Fibroblast of skin of left quadriceps (primary cell): ENCODE results near the gene IL1B.
"Not testable (repeated sequence)": the region's sequence is repeated elsewhere in the genome, so short reads cannot be mapped to it uniquely, and the experiment has no call there.

Experiments
- DNase-seq, 2 experiments: peaks; one replicate each; pipeline ENCODE4 v3.0.0-alpha.2; 2013; ENCODE audit warnings: low read depth in 2 of 2

Gene IL1B

DNA sequence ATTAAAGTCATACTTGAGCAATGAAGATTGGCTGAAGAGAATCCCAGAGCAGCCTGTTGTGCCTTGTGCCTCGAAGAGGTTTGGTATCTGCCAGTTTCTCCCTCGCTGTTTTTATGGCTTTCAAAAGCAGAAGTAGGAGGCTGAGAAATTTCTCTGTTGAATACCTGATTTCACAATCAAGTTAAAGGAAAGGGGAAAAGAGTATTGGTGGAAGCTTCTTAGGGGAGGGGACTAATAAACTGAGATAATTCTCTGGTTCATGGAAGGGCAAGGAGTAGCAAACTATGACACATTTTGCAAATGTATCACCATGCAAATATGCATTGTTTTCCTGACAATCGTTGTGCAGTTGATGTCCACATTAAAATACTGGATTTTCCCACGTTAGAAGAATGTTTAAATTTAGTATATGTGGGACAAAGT lies at the start of gene IL1B:
Gene IL1B, minus strand, starts transcription at position 85 of the 423 bp plus-strand sequence. CDS start 550 bp downstream, outside the sequence.
- DNase-seq, result peak; percentile 57 to 63

GRCh38 chr2:112886291-112886690 lies 49.7 kb upstream of the IL1B start:
- no peak for DNase-seq

- no peak for DNase-seq
Measured at GRCh38 chr2:112885506-112885902, 48.9 kb upstream of the IL1B start.

- DNase-seq, result no peak
Measured at GRCh38 chr2:112884869-112885505, 48.4 kb upstream of the IL1B start.

DNA sequence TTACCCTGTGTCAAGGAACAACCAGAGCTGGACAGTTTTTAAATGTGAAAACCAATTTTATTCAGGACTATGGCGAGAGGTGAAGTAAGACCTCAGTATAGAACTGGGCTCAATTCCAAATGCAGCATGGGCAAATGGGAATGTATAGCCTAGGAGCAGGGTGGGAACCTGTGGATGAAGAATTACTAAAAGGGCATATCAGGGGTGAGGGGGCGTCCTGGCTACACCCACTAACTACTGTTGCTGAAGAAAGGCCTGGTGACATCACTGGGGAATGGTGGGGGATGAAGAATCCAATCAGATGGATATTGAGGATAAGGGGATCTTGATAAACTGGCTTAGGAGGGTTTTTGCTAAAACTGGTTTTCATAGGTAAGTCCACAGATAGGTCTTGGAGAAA lies 47.1 kb upstream of the IL1B start:
- no peak for DNase-seq

GRCh38 chr2:112881217-112881985 lies 44.8 kb upstream of the IL1B start:
- DNase-seq, result peak; percentile 34 to 39

DNA sequence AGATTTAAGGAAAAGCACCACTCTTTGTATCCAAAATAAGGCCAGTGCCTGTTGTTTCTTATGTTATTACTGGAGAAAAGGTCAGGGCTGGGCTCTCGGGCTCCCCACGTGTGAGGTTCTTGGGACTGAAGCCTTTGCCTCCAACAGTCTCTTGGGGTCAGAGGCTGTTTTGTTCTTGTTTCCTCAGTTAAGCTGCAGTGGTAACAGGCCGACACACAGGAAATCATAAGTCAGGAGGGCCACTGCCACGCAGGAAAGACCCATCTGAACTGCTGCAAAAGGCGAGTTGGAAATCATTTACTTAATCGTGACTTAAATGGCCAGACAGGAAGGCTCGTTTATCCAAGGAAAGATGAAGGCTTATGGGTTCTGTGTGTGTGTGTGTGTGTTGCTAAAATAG lies 44.1 kb upstream of the IL1B start:
- no peak for DNase-seq

GRCh38 chr2:112880091-112880531 lies 43.5 kb upstream of the IL1B start:
- DNase-seq, result no peak

DNA sequence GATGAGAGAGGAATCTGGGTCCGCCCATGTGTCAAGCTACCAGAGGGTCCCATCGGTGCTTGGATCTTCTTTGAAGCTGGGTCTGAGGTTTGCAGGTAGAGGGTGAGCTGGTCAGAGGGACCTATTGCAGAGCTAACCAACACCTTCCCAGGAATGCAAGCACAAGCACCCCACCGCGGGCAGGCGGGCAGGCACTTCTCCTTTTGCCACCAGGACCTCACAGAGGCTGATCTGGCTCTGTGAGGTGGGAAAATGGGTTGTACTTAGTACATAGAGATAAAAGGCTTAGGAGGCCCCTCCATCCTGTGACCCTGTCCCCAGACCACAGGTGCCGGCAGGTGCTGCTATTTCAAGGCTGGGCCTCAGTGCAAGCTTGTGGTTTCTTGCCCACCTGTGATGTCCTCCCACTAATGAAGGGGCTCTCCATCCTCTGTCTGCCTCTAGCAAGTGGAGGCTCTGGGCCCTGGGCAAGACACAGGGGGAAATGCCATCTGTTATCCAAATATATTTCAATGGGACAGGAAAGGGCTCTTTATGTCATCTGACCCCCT lies 43.0 kb upstream of the IL1B start:
- DNase-seq, result no peak

GRCh38 chr2:112877423-112877822 lies 40.8 kb upstream of the IL1B start:
- no peak for DNase-seq

DNA sequence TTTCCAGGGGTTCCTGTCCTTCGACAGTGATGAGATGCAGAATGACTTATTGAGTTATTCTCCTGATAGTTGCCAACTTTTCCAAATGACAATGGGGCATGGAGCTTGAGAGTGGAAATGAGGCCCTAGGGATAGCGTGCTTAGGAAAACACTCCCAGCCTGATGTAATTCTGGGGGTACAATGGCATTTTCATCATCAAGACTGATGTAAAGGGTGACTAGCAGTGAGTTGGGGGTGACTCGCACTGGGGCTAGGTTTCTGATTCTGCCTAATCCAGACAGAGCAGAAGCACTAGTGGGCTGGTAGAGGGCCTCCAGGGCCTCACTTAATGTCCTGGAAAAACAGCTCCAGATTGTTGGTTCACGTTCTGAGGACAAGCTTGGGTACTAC lies 40.4 kb upstream of the IL1B start:
- no peak for DNase-seq

DNA sequence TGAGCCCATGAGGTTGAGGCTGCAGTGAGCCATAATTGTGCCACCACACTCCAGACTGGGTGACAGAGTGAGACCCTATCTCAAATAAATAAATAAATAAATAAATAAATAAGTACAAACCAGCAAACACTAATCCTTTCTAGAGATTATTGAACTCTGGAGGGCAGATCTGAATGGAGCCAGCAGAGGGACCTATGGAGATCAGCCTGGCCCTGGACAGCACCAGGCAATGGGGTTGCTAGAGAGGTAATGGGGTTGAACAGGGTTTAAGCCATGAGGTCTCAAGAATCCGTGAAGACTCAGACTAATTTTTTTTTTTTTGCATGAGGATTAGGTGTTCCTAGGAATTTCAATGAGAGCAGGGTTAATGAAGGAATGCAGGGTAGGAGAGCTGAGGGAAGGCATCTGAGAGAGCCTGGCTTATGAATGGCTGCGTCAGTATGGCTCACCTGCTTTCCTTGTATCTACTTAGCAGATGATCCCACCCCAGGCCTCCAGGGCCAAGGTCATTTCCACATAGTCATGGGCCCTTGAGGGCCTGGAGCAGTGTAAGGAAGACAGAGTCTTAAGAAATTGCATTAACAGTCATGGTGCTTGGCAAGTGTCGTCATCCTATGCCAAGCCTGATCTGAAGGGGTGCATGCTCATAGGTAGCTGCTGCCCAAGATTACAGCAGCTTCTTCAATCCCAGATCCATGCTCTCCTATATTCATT lies 39.8 kb upstream of the IL1B start:
- DNase-seq, result no peak

- DNase-seq, result no peak
Measured at GRCh38 chr2:112870841-112871835, 34.6 kb upstream of the IL1B start.

DNA sequence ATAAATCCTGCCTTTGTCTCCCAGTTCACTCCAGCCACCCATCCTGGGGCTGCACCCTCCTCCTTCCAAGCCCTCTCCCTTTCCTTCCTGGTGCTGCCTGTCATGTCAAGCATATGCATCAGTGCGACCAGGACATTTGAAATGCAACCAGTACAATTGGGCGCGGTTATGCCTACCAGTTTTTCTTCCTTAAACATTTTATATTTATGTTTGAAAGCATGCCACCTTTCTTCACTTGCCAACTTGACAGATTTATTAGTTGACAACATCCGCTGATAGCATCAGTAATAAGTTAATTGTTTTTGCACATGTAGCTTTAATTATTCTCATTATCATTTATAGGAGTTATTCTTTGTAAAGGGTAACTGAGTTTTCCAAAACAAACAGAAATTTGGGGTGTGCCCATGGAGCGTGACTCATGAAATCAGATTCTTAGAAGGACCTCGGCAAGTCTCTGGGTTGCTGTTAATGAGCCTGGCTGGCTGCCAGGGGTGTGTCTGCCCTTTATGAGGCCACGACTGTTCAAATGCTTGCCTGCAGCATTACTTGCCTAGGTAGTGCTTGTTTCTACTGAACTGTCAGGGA lies 32.8 kb upstream of the IL1B start:
- DNase-seq, result peak; percentile 78 to 80

GRCh38 chr2:112867701-112868631 lies 31.4 kb upstream of the IL1B start:
- DNase-seq, result no peak

DNA sequence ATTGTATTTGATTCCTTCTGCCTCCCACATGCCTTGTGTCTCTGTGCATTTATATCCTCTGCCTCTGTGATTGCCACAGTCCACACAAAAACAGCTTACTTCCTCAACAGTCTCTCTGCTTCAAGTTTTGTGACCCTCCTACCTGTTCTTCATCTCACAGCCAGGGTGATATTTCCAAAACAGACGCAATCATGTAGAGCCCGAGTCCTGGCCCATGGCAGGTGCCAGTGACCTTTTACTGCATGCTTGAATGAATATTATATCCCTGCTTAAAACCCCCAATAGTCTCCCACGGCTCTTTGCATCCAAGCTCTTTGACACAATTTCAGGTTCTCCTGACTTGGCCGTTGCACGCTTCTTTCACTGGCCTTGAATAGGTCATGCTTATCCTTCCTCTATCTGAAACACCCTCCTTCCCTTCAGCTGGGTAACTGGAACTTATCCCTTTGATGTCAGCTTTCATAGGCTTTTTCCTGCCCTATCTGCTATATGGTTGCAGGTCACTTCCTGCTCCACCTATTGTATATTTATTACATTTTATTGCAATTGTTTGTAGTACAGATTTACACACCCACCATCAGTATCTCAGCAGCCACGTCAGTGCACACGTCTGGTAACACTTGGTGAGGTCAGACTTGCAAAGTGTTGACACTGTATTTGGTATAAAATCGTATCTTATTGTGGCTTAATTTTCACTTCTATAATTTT lies 29.7 kb upstream of the IL1B start:
- DNase-seq, result no peak

DNA sequence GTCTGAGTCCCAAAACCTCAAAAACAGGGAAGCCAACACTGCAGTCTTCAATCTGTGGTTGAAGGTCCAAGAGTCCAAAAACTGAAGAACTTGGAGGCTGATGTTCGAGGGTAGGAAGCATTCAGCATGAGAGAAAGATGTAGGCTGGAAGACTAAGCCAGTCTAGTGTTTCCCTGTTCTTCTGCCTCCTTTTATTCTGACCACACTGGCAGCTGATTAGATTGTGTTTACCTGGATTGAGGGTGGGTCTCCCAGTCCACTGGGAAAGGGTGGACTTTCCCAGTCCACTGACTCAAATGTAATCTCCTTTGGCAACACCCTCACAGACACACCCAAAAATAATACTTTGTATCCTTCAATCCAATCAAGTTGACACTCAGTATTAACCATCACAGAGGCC lies 27.5 kb upstream of the IL1B start:
- no peak for DNase-seq

DNA sequence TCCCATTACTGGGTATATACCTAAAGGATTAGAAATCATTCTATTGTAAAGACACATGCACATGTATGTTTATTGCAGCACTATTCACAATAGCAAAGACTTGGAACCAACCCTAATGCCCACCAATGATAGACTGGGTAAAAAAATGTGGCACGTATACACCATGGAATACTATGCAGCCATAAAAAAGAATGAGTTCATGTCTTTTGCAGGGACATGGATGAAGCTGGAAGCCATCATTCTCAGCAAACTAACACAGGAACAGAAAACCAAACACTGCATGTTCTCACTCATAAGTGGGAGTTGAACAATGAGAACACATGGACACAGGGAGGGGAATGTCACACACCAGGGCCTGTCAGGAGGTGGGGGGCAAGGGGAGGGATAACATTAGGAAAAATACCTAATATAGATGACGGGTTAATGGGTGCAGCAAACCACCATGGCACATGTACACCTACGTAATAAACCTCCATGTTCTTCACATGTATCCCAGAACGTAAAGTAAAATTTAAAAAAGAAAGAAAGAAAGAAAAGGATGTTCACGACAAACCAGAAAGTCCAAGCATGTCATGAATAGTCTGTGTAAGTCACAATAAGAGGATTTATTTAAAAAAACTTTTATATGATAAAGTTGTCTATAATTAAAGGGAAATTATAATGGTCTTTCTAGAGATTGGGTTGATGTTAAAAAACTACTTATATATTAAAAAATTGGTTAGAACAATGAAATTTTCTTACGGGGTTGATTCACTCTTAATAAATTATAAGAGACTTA lies 23.0 kb upstream of the IL1B start:
- DNase-seq, result not testable (repeated sequence)
